Hypothalamus (tissue), 51 donors: ENCODE measurements around the gene MRC2.
A peak's percentile ranks its signal among the peaks of the same experiment; 100 is the strongest.
"Not testable (repeated sequence)": the region's sequence is repeated elsewhere in the genome, so short reads cannot be mapped to it uniquely, and the experiment has no call there.

ENCODE experiments used
- DNase-seq, 51 donors: peaks; one replicate each; lab custom pipeline; 2025; lab: John Stamatoyannopoulos, UW

The MRC2 gene

DNA sequence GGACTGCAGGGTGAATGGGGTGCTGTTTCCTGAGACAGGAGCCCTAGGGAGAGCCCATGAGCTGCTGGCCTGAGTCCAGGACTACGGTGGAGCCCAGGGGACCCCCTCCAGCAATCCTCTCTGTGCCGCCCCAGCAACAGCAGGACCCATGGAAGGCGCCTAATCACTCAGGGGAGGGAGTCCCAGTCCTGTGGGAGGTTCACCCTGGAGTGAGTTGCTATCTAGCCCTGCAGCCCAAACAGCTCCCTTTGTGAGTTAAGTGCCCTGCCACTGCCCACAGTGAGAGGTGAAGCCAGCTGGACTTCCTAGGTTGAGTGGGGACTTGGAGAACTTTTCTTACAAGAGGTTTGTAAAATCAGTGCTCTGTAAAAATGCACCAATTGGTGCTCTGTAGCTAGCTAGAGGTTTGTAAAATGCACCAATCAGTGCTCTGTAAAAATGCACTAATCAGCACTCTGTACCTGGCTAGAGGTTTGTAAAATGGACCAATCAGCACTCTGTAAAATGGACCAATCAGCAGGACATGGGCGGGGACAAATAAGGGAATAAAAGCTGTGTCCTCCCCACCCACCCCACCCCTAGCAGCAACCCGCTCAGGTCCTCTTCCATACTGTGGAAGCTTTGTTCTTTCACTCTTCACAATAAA, 67.7 kb downstream of the MRC2 start:
- DNase-seq = not testable (repeated sequence)

DNA sequence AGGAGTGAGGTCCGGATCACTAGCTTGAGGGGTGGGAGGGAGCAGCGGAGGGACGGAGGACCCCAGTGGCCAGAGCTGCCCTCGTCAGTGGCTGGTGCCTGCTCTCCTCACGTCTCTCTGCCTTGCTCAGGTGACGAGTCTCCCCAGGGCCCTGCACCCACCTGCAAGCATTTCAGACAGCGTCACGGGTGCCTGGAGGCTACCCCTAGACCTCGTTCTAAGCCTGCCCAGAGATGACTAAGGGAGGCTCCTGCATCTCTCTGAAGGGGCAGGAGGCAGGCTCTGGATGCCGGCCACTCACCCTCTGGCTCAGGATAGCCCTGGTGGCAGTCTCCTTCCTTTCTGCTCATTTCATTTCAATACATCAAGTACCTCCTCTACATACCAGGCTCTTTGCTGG, 68.8 kb downstream of the MRC2 start:
- no peak for DNase-seq

DNA sequence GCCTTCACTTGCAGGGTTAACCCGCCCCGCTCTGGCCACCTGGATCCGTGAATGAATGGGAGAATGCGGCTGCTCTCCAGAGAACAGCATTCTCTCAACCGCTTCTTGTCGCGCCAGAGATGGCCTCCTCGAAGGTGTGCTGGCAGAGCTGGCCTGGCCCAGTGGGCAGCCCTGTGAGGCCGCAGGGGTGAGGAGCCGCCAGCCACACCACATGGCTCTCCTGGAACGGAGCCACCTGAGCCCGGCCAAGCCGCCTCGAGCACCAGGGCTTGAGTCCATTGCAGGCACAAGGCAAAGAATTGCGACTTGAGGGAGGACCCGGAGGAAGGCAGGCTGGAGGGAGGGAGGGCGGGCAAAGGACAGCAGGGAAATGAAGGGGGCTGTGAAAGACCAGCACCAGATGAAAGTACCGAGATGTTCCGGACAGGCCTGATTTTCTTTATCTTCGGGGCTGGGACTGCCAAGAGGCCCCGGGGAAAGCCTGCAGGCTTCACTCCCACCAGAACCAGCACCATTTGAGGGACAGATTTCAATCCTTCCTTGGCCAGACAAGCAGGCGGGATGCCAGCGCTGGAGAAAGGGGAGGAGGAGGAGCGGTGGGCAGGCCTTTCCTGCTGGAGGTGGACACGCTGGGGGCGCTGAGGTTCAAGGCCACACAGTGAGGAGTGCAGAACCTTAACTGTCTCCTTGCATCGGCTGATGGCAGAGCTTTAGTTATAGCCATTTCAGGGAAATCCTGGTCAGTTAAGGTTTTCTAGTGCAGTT, 69.4 kb downstream of the MRC2 start:
- DNase-seq = peak in 19 of 51 donors; percentile 14 to 54 (median 37)

DNA sequence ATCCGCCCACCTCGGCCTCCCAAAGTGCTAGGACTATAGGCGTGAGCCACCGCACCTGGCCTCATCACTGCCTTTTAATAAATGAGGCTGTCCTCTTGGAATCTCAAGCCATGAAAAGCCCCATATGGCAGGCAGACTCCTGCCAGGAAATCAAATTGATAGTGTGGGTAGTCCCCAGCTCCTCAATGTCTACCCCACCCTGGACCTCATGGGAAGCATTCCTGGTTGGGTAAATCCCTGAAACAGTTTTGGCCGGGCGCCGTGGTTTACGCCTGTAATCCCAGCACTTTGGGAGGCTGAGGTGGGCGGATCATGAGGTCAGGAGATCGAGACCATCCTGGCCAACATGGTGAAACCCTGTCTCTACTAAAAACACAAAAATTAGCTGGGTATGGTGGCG, 71.0 kb downstream of the MRC2 start:
- not testable (repeated sequence) for DNase-seq

DNA sequence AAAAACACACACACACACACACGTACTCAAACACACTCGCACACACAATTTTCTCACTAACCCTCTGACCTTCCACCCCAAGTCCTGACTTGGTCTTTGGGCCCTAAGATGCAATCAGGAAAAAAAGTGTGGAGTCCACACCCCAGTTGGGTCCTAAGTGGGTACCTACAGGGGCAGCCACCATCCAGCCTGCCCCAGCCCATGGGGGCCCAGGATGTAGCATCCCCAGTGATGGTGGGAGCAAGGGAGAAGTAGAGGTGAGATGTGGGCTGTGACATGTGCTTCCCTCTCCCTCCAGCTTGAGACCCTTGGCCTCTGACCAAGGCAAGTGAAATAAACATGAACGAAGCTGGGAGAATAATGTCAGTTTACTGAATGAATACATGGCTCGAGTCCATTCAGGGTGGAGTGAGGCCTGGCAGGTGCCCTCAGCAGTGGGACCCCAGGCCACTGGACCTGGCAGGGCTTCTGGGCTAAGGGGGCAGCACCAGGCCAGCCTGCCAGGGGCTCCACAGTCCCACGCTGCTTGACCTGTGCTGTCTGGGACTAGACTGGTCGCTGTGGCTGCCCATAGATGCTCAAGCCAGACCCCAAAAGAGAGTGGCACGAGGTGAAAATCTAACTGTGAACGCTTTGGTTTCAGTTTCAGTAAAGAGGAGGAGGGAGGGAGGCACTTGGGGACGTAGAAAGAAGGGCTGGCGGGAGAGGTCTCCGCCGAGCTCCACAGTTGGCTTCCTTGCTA, 73.7 kb downstream of the MRC2 start:
- no peak for DNase-seq

DNA sequence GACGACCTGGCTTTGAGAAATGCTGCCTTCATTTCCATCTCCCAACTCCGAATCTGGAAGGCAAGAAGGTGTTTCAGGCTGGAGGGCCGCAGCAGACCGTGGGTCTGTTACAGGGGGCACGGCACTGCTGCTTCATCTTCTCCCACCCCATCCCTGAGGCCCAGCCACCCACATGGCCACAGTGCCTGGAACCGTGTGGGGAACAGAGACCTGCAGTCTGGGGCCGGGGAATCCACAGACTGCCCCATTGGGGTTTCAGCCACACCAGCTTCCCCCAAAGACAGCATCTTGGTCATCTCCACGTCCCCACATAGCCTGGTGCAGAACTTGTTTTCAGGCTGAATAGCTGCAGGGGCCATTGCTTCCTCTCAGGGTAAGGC, 74.2 kb downstream of the MRC2 start:
- DNase-seq = no peak

DNA sequence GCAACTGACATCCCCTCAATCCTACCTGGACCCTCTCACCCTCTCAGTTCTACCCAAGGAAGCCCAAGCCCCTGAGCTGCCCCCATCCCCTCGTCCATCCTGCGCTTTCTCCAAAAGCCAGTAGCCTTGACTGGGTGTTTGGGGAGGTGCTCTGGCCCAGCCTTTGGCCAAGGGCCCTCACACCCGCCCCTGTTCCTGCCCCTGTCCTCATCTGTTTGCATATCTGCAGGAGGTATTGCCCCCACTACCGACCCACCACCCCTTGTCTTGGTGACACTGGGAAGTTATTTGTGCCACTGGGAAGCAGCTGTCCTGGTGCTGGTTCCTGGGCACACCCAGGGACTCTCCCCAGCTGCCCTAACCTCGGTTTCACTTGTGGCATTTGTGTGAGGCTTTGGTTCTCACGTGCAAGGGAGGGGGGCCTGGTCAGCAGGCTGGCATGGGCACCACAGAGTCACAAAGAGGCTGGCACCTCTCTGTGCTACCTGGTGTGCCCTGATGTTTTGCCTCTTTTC, 75.3 kb downstream of the MRC2 start:
- no peak for DNase-seq

DNA sequence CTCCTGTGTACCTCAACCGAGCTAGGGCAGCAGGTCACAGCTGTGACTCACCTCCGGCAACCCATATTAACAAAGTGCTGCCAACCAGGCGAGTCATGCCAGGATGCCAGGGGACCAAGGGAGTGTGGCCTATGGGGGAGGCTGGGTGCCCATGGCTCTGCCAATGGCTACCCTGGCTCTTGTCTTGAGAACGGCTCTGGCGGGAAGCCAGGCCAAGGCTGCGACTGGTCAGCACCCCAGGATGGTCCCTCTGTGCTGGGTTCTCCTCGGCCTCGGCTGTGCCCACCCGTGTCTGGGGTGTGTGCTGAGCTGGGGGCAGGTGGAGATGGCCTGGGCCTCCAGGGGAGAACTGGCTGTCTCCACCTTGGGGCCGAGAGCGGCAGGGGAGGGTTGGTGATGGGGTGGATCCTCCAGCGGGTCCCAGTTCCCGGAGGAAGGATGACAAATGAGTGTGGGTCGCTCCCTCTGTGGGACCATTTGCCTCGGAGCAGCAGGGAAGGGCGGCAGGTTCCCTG, 75.8 kb downstream of the MRC2 start:
- no peak for DNase-seq

DNA sequence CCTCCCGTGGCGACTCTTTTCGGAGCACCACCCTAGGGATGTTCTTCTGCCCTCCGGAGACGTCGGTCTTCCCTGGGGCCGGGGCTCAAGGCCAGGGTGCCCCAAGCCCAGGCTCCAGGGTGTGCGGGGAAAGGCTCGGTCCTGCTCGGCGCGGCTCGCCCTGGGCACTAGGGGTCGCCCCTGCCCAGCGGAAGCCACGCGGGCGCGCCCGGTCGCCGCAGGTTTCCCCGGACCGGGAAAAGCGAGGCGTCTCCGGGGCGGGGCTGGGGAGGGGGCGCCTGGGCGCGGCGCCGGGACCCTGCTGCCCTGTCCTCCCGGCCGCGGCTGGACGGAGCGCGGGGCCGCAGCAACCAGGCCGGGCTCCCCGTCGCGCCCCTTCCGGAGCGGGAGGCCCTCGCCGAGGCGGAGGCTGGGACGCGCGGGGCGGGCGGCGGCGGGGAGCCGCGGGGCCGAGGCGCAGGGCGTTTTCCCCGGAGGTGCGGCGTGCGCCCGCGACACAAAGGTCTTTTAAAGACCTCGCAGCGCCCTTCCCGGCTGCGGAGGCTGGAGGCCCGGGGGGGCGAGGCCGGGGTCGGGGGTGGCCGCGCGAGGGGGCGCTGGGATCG, 76.4 kb downstream of the MRC2 start:
- DNase-seq = peak in 47 of 51 donors; percentile 25 to 88 (median 64)

DNA sequence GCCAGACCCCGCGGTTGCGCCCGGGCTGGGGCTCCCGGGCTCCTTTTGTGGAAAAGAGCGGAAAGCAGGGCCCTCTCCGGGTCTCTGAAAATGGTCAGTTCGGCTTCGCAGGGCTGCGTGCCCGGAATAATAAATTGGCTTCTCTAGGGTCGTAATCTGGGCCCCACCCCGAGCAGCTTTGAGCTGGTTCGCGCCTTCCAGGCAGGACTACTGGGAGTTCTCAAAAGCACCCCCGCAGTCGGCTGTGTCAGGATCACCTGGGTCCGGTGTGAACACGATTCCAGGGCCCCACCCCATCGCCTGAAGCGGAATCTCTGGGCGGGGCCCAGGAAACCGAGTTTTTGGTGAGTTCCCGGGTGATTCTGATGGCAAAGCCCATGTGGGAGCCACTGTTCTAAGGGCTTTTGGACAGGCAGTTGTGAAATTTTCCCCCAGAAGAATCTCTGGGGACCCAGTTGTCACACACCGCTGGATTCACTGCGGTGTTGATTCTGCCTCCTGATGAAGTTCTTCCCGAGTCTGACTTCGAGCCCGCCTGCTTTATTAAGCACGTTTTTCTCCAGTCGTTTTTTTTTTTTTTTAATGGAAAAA, 77.0 kb downstream of the MRC2 start:
- peak in 23 of 51 donors; percentile 16 to 79 (median 30) for DNase-seq

DNA sequence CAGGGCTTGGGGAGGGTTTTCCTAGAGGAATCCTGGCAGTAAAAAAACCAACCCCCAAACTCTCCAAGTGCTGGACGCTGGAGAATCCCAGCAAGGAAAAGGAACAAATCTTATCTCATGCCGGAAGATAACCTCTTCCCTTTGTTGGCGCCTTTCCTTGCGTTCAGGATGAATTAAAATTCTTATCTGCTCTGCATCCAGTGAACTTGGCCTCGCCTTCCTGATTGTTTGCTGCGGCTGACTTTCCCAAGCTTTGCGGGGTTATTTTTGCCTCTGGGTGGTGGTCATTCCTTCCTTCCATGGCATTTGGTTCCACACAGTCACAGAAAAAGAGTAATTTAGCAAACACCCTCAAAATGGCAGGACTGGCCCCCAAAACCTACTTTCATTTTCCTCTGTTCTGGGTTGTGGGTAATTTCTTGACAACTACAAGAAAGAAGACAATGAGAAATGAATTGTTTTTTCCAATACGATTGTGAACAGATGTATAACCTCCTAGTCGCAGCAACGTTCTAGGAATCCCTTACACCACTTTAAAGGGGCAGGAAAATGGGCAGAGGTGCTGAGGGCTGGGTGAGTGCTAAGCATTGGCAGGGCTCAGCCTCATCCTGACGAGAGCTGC, 77.8 kb downstream of the MRC2 start:
- DNase-seq = peak in 5 of 51 donors; percentile 26 to 75 (median 37)

DNA sequence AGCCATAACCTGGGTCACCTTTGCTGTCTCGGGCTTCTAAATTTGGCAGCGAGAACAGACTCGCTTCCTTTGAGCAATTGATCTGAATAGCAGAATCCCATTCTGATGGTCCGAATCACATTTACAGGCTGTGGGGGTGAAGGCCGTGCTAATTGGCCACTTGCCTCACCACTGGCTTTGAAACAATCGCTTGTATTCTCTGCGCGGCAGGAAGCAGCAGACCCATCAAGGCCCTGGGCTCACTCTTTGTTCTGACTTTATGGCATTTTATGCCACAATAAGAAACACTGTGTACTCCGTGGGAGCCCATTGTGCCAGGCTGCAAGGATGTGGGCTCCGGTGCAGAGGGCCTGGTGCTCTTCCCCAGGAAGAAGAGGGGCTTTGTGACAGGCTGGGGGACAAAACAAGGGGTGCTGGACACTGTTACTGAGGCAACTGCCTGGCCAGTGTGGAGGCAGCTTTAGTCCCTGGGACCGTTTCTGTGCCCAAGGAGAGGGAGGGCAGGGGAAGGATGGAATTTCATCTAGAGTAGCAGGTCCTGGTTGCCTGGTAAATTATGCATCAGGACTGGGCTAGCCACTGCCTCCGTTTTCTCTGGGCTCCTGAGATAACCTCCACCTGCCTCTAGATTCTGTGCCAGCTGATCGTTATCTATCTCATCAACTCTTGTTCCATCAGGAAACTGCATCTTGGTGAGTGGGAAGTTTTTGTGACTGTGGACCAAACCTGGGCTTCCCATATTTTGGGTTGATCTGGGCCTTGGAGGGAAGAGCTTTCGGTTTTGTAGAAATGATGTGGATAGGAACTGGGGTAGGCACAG, 78.5 kb downstream of the MRC2 start:
- peak in 45 of 51 donors; percentile 16 to 88 (median 61) for DNase-seq

DNA sequence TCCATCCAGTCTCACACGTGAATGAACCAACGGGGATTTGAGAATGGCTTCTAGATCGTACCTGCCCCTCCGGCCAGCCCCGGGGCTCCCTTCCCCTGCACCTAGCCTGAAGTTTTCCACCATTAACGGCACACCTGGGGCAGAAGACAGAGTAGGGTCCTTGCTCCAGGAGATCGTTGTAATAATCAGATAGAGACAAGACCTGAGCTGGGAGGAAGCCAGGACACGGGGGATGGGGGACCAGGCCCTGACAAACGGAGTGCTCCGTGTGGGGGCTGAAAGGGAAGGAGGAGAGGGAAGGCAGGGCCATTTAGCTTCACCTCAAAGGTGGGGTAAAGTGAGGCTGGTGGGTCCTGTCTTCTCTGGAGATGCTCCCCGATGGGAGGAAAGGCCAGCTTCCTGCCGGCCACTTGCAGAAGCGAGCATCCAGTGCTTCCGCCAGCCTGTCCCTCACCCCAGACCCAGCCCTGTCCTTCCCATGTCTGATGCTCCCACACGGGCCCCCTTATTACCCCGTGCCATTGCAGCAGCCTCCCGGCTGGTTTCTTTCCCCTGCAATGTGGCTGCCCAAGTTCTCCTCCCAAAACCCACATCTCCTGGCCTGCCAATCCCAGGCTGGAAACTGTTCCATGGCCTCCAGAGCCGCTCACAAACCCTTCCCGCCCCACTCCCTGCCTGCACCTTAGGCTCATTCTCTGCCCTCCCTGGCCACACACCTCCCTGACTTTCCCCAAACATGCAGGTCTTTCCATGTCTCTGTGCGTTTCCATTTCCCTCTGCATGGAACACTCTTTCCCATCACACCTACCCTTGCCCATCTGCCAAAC, 79.3 kb downstream of the MRC2 start:
- no peak for DNase-seq

DNA sequence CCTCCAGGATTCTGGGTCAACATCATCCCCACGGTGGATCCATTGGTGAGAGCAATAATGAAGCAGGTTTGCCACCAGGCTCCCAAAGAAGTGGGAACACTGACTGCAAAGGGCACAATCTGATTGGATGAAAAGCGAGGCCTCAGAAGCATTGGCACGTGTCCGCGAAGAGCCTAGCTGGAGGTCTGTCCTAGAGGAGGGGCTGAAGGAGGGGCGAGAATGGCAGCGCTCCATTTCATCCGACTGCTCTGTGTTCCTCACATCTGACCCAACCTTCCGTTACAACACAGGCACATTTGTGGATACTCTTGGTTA, 79.9 kb downstream of the MRC2 start:
- no peak for DNase-seq

DNA sequence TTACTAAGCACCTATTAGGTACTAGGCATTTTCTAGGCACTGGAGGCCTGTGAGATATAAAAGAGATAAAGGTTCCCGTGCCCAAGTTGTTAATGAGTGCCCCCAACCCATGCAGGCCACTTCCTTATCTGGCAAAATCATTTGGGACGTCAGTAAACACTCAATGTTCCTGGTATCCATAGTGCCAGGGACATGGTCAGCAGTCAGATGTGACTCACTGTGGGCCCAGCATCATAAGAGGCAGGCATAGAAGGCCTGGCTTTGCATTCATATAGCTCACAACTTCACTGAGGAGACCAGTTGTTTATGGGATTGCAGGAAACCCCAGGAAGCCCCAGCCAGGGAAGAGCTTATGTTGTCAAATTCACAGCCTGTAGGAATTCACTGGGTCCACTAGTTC, 81.1 kb downstream of the MRC2 start:
- DNase-seq = no peak

DNA sequence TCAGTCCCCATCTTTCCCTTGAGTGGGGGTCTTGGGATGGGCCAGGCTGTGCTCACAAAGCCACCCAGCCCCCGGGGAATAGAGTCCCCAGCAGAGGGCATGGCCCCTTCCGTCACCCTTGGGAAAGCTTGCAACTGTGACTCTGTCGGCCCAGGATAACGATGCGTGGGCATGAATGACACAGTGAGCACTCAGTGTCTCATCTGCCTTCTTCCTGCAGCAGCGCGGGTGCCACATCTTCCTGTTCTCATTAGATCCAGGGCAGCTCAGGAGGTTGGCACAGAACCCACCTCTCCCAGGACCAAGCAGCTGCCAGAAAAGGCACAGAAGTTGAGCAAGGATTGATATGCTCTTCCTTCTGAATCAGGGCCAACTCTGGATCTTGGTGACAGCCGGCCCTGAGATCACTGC, 84.7 kb downstream of the MRC2 start:
- DNase-seq = peak in 3 of 51 donors; percentile 34 to 47 (median 36)

DNA sequence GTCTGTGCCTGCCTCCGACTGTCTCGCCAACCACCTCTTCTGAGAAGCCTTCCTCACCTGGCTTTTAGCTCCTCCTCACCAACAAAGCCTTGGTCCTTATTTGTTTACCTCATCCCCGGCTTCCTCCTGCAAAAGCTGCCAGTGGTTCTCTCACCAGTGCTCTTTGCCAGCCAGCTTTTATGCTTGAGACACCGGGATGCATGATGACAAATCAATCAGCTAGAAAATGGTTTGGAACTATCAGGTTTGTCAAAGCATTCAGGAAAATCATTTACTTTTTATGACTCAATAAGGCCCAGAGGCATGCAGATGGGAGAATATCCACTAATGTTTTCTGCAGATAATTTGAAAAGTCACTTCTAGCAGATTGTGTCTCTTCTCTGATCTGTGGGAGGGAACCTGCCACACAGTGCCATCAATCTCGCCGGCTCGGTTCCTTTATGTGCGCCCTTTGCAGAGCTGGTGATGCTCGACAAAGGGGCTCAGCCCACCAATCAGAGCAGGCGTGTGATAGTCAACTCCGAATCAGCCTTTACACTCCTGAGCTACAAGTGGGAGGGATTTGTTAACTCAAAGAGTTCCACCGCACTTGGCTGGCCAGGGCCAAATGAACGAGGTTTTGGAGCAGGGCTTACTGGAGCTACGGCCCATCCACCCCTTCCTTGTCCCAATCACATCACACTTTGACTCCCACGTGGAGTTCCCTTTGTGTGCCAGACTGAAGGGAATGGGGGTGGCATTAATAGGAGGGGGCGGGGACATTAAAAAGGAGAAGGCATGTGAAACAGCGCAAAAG, 85.8 kb downstream of the MRC2 start:
- DNase-seq = peak in 3 of 51 donors; percentile 11 to 57 (median 17)
